Stimulated activated naive B cell treated with anti-CD40 and anti-IgM and Interleukin-4, amounts not matched to agents 10 μg/mL and 1 μg/mL and 100 μg/mL, for 72 hours (primary cell): ENCODE measurements around the gene CREB3L4.

Source experiments
- ATAC-seq, 2 donors: fragments of 150-1000 bp; cut with Tn5 transposase; replicated peaks; 2 replicates each; pipeline ENCODE4 v1.10.0; 2021; ENCODE audit warnings: moderate library complexity in 1 of 2
- DNase-seq: peaks from one replicate; pipeline ENCODE4 v3.0.0; 2021
- H3K27ac Mint-ChIP-seq: one replicate; pipeline ENCODE4 v1.8.0; 2022; ENCODE audit warnings: mild to moderate bottlenecking, mixed read lengths
- H3K27me3 Mint-ChIP-seq, 2 donors: one replicate each; pipeline ENCODE4 v1.8.0; 2022; ENCODE audit warnings: mixed read lengths in 2 of 2
- H3K36me3 Mint-ChIP-seq, 2 donors: one replicate each; pipeline ENCODE4 v1.8.0; 2022; ENCODE audit warnings: mixed read lengths in 2 of 2, mild to moderate bottlenecking in 1 of 2
- H3K4me1 Mint-ChIP-seq, 2 donors: one replicate each; pipeline ENCODE4 v1.8.0; 2022; ENCODE audit warnings: mixed read lengths in 2 of 2, mild to moderate bottlenecking in 1 of 2
- H3K4me3 Mint-ChIP-seq, 2 donors: one replicate each; pipeline ENCODE4 v1.8.0; 2022; ENCODE audit warnings: mild to moderate bottlenecking in 2 of 2, mixed read lengths in 2 of 2, moderate library complexity in 1 of 2
- H3K9me3 Mint-ChIP-seq, 2 donors: one replicate each; pipeline ENCODE4 v1.8.0; 2022; ENCODE audit warnings: mixed read lengths in 2 of 2, mild to moderate bottlenecking in 1 of 2

The CREB3L4 gene

DNA sequence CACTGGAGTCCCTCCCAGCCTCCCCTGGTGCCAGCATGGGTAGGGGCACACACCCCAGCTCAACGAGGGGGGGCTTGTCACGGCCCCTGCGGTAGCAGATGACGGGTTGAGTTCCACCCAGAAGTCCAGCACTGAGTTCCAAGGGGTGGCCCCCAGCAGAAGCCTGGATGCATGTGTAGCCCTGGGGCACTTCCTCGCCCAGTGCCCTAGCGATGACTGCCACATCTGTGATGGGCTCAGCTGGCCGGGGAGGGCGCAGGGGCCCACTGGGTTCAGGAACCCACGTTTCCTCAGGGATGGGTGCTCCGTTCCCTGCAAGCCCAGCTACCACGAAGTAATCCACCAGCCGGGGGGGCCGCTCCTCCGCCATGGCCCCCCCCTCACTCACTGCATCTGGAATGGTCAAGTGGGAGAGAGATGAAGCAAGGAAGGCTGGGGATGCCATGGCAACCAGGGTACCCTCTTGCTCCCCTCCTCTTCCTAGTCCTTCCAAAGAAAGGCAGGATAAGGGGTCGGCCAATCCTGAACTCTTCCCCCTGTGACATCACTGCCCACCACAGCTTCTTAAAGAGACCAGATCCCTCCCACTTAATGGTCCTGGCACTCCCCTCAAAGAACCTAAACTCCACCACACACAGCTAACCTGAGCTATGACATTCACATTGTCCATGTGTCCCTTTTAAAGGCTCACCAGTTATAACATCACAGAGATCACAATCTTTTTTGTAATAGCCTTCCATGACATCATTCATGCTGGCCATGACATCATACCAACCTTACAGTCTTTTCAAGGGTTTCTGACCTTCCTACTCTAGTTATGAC lies 23.5 kb upstream of the CREB3L4 start:
- Mint-ChIP-seq H3K9me3 (no peaks in the 10 kb centered on the region), H3K36me3 (peaks cover 62 to 89% of the 10 kb centered on the region in 2 donors), H3K4me1 (peaks cover 57 to 82% of the 10 kb centered on the region in 2 donors), H3K27me3 (no peaks in the 10 kb centered on the region), H3K4me3 (peak overlapping the region; percentile 95), H3K27ac (peak overlapping the region; percentile 99)
- ATAC-seq (no peak), DNase-seq (no peak)

DNA sequence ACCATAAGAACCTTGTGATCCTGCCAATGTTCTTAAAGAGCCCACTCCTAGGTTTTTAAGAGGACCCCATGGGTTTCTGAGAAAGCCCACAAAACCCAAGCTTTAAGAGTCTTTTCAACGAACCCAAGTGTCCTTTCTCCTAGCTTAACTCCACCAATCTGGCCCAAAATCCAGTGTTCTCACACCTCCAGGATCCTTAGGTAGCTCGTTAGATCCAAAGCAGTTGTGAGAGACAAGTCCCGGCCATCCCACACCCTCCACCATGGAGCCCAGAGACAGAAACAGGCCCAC lies 22.9 kb upstream of the CREB3L4 start:
- no peak for DNase-seq
- peaks cover 59 to 81% of the 10 kb centered on the region in 2 donors for H3K4me1 Mint-ChIP-seq
- no peaks in the 10 kb centered on the region for H3K9me3 Mint-ChIP-seq
- no peak for ATAC-seq
- H3K27ac Mint-ChIP-seq, result peak overlapping the region; percentile 99
- peak overlapping the region; percentile 95 for H3K4me3 Mint-ChIP-seq
- H3K27me3 Mint-ChIP-seq, result no peaks in the 10 kb centered on the region
- H3K36me3 Mint-ChIP-seq, result peaks cover 59 to 86% of the 10 kb centered on the region in 2 donors

DNA sequence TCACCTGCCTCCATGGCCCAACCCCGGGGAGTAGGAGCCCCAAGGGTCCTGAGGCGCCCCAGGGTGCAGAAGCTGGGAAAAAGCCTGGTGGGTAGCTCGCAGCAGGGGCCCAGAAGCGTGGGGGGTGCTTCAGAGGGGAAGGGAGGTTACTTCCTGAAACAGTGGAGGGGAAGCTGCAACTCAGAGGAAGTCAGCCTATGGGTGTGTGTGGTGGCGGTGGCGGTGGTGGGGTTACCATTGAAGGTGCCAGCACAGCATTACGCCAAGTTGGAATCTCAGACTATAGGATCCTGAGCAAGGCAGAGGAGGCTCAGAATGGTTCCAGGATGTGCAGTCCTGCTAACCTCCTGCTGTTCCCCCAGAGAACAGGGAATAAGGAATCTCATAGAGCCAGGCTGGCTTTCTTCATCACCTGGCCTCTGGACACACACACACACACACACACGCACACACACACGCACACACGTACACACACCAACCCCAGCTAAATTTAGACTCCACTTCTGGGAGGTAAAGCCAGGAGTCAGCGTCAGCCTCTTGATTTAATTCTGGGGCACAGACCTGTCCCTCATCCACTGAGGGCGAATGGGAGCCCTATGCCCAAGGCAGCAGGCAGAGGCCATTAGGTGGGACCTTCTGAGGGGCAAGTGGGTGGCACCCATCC lies 22.4 kb upstream of the CREB3L4 start:
- ATAC-seq (peak; percentile 59 to 62), DNase-seq (peak; percentile 71)
- Mint-ChIP-seq H3K4me1 (peaks cover 62 to 81% of the 10 kb centered on the region in 2 donors), H3K36me3 (peaks cover 59 to 86% of the 10 kb centered on the region in 2 donors), H3K27ac (peak overlapping the region; percentile 99), H3K9me3 (no peaks in the 10 kb centered on the region), H3K27me3 (no peaks in the 10 kb centered on the region), H3K4me3 (peak overlapping the region; percentile 95)

DNA sequence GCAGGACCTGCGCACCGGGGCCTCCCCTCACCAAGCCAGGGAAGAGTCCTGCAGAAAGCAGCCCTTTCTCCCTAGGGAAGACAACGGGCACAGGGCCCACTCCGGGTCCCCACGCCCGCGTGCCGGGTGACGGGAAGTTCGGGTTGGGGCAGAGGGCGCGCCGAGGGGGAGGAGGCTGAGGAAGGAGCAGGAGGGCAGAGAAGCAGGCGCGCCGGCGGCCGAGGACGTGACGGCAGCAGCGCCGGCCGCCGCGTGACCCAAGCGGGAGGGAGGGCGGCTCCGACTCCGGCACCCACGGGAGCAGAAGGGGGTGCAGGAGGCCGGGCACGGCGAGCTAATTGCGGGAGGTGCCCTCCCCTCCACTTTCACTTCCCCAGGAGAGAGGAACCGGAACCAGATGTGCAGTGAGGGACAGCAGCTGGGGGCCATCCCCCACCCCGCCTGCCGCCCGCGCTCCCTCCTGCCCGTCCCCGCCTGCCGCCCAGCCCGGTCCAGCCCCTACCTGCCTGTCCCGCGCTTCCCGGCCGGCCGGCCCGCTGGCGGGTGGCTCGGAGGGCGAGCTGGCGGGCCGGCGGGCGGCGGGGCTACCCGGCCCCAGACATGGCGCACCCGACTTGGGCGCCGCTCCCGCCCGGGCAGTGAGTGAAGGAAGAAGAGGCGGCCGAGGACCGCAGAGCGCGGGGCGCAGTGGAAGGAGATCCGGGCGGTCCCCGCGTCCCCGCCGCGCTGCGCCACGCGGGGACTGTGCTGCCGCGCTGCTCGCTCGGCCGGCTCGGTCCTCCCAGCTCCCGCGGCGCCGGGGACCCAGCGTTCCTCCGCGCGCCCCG lies 21.7 kb upstream of the CREB3L4 start:
- Mint-ChIP-seq H3K4me3 (peak overlapping the region; percentile 95), H3K27me3 (no peaks in the 10 kb centered on the region), H3K36me3 (peaks cover 61 to 86% of the 10 kb centered on the region in 2 donors), H3K27ac (peak overlapping the region; percentile 99), H3K4me1 (peaks cover 64 to 82% of the 10 kb centered on the region in 2 donors), H3K9me3 (no peaks in the 10 kb centered on the region)
- peak; percentile 80 to 83 for ATAC-seq
- peak; percentile 96 for DNase-seq

DNA sequence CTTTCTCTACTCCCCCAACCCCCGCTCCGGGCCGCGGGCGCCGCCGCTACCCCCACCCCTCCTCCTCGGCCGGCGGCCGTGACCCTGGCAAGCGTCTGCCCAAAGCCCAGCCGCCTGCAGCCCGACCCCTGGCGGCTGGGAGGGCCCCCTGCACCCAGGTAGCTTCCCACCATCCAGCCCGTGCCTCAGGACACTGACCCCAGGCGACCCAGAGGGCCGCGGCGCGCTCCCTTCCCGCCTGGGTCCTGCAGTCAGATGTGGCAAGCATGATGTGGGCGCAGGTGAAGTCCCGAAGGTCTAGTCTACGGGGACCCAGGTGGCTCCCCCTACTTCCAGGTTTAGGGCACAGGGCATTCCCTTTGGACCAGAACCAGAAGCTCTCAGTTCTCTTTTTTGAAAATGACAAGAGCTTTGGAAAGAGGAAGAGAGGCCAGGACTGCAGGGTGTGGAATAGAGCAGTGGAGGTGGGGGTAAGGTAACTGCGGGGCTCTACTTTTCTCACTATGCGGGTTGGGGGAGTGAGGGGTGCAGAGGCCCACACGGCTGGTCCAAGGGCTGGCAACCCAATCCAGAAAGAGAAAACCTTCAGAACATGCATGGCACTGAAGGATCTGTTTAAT lies 21.0 kb upstream of the CREB3L4 start, which contains the start of gene DENND4B:
DENND4B (minus strand) TSS at position 97 of the 620 bp plus-strand sequence. CDS start 2,344 bp downstream, outside the sequence.
- ATAC-seq (peak; percentile 58 to 60), DNase-seq (peak; percentile 76)
- Mint-ChIP-seq H3K36me3 (peaks cover 64 to 86% of the 10 kb centered on the region in 2 donors), H3K4me1 (peaks cover 72 to 89% of the 10 kb centered on the region in 2 donors), H3K27me3 (no peaks in the 10 kb centered on the region), H3K9me3 (no peaks in the 10 kb centered on the region), H3K4me3 (peak within 1 kb of the TSS; percentile 95), H3K27ac (peak within 1 kb of the TSS; percentile 99)

GRCh38 chr1:153951183-153951582 lies 16.5 kb upstream of the CREB3L4 start:
- no peaks in the 10 kb centered on the region for H3K27me3 Mint-ChIP-seq
- ATAC-seq (no peak), DNase-seq (no peak)
- peaks cover 66 to 84% of the 10 kb centered on the region in 2 donors for H3K4me1 Mint-ChIP-seq
- H3K4me3 Mint-ChIP-seq, result no peak overlapping the region
- H3K9me3 Mint-ChIP-seq, result no peaks in the 10 kb centered on the region
- H3K27ac Mint-ChIP-seq, result peak overlapping the region; percentile 74
- peaks cover 55 to 70% of the 10 kb centered on the region in 2 donors for H3K36me3 Mint-ChIP-seq

GRCh38 chr1:153951801-153952200 lies 15.9 kb upstream of the CREB3L4 start:
- ATAC-seq (no peak), DNase-seq (no peak)
- Mint-ChIP-seq H3K4me1 (peaks cover 70 to 87% of the 10 kb centered on the region in 2 donors), H3K36me3 (peaks cover 53 to 72% of the 10 kb centered on the region in 2 donors), H3K27ac (peak overlapping the region; percentile 48), H3K9me3 (no peaks in the 10 kb centered on the region), H3K4me3 (no peak overlapping the region), H3K27me3 (no peaks in the 10 kb centered on the region)

DNA sequence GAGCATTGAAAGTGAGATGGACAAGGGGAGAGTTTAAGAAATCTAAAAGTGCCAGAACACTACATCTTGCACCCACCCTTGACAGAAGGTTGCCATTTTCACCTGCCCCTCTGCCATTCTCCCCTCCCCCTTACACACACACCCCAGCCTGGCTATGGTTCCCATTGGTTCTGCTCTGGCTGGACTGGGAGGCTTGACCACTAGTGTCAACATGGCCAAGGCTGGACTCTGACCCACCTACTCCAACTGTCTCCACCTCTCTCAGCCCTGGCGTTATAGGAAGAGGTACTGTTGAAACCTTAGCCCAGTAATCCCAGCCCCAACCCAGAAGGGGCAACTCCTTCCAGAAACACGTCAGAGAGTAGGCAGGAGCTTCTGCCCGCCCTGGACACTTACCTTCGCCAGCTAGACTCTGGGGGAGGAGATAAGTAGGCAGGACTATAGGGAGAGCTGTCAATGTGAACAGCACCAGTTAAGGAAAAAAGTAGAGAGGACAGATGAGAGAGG lies 13.8 kb upstream of the CREB3L4 start:
- no peak for ATAC-seq
- Mint-ChIP-seq H3K4me3 (peak overlapping the region; percentile 7 to 33), H3K27ac (peak overlapping the region; percentile 60), H3K4me1 (peaks cover 57 to 82% of the 10 kb centered on the region in 2 donors), H3K9me3 (no peaks in the 10 kb centered on the region), H3K27me3 (no peaks in the 10 kb centered on the region), H3K36me3 (peaks cover 57 to 72% of the 10 kb centered on the region in 2 donors)
- DNase-seq, result no peak

DNA sequence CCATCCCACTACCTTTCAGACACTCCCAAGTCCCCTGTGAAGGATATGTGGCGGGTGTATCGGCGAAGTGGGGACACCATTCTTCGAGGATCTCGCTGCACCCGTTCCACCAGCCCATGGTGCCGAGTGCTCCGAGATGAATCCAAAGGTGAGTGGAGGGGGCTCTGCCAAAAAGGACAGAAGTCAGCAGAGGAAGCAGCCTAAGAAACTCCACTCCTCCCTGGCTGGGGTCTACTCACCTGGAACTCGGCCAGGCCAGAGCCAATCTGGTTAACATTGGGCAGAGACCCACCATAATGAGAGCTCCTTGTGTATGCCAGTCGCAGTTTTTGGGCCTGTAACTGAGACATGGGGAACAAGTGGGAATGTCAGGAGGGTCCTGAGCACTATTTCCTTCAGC lies 12.9 kb upstream of the CREB3L4 start:
- peak overlapping the region in 1 of 2 donors; percentile 7 for H3K4me3 Mint-ChIP-seq
- H3K4me1 Mint-ChIP-seq, result peaks cover 60 to 84% of the 10 kb centered on the region in 2 donors
- H3K9me3 Mint-ChIP-seq, result no peaks in the 10 kb centered on the region
- no peaks in the 10 kb centered on the region for H3K27me3 Mint-ChIP-seq
- ATAC-seq (no peak), DNase-seq (no peak)
- H3K27ac Mint-ChIP-seq, result no peak overlapping the region
- peaks cover 52 to 73% of the 10 kb centered on the region in 2 donors for H3K36me3 Mint-ChIP-seq

DNA sequence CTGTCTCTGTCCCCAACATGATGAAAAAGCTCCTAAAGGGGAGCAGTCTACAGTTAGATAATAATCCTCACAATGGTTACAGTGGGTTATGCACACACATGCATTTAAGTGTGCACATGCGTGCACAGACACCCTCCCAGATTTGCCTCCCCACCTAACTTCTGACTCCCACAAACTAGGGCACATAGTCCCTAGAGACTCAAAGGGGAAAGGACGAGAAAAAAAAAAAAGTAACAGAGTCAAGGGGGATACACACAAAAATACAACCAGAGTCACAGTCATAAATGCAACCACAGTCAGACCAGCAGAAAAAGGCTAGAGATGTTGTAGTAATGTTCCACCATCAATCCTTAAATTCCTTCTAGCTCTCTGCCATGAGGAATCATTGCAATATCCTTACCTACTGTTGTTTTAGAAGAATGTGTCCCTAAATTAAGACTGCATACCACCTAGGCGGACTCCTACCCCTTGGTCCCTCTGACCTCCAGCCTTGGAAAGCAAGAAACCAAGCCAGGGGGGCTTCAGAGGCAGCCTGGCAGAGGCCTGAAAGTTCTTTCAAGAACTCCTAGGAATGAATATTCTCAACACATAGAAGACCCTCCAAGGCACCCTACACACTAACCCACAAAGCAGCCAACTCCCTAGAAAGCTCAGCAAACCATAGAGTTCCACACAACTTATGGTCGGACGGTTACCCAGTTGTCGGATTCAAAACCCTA lies 10.5 kb upstream of the CREB3L4 start:
- no peaks in the 10 kb centered on the region for H3K27me3 Mint-ChIP-seq
- no peaks in the 10 kb centered on the region for H3K9me3 Mint-ChIP-seq
- ATAC-seq (peak in 1 of 2 donors; percentile 2), DNase-seq (no peak)
- peaks cover 36 to 70% of the 10 kb centered on the region in 2 donors for H3K36me3 Mint-ChIP-seq
- H3K4me1 Mint-ChIP-seq, result peaks cover 53 to 78% of the 10 kb centered on the region in 2 donors
- H3K27ac Mint-ChIP-seq, result peak overlapping the region; percentile 98
- peak overlapping the region; percentile 96 to 97 for H3K4me3 Mint-ChIP-seq

DNA sequence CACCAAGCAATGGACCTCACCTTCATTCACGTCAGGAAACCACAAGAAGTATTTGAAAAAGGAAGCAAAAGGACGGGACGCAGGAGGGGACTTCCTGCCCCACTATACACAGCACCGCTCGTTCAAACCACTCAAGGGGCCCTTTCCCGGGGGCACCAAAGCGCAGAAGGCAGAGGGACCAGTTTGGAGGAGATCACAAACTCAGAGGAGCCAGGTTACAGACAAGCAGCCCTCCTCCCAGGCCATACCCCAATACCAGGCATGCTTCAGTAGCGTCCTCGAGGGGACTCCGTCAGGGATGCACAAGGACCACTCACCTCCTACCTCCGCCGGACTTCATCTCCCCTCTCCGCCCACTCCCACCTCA lies 10.0 kb upstream of the CREB3L4 start:
- H3K36me3 Mint-ChIP-seq, result peaks cover 36 to 71% of the 10 kb centered on the region in 2 donors
- no peaks in the 10 kb centered on the region for H3K27me3 Mint-ChIP-seq
- H3K4me1 Mint-ChIP-seq, result peaks cover 55 to 79% of the 10 kb centered on the region in 2 donors
- DNase-seq (peak; percentile 54), ATAC-seq (peak; percentile 54 to 55)
- no peaks in the 10 kb centered on the region for H3K9me3 Mint-ChIP-seq
- peak overlapping the region; percentile 96 to 97 for H3K4me3 Mint-ChIP-seq
- peak overlapping the region; percentile 98 for H3K27ac Mint-ChIP-seq

- Mint-ChIP-seq H3K4me1 (peaks cover 55 to 77% of the 10 kb centered on the region in 2 donors), H3K36me3 (peaks cover 33 to 71% of the 10 kb centered on the region in 2 donors), H3K4me3 (peak within 1 kb of the TSS; percentile 96 to 97), H3K9me3 (no peaks in the 10 kb centered on the region), H3K27ac (peak within 1 kb of the TSS; percentile 98), H3K27me3 (no peaks in the 10 kb centered on the region)
- DNase-seq (peak; percentile 96), ATAC-seq (peak; percentile 87 to 89)
Observed at GRCh38 chr1:153958111-153958960, 9.4 kb upstream of the CREB3L4 start, which contains the start of gene CRTC2. CRTC2 (minus strand) TSS chr1:153958612; CDS start chr1:153958497, 115 bp downstream.
